Measurements from ENCODE around the gene ZXDC. TPM values are rescaled to one million over a fixed set of nuclear protein-coding genes. Genes with fewer than 3 reads are reported as not detected.
A peak's percentile ranks its signal among the peaks of the same experiment; 100 is the strongest.

Gene ZXDC, protein sequence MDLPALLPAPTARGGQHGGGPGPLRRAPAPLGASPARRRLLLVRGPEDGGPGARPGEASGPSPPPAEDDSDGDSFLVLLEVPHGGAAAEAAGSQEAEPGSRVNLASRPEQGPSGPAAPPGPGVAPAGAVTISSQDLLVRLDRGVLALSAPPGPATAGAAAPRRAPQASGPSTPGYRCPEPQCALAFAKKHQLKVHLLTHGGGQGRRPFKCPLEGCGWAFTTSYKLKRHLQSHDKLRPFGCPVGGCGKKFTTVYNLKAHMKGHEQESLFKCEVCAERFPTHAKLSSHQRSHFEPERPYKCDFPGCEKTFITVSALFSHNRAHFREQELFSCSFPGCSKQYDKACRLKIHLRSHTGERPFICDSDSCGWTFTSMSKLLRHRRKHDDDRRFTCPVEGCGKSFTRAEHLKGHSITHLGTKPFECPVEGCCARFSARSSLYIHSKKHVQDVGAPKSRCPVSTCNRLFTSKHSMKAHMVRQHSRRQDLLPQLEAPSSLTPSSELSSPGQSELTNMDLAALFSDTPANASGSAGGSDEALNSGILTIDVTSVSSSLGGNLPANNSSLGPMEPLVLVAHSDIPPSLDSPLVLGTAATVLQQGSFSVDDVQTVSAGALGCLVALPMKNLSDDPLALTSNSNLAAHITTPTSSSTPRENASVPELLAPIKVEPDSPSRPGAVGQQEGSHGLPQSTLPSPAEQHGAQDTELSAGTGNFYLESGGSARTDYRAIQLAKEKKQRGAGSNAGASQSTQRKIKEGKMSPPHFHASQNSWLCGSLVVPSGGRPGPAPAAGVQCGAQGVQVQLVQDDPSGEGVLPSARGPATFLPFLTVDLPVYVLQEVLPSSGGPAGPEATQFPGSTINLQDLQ
- polyA plus RNA-seq (2014; cell fraction: cytosol; rRNA removed), result 13.6 and 18.5 TPM in 2 replicates
- polyA plus RNA-seq (2014; cell fraction: nucleus; rRNA removed), result 15.1 and 30.4 TPM in 2 replicates

DNA sequence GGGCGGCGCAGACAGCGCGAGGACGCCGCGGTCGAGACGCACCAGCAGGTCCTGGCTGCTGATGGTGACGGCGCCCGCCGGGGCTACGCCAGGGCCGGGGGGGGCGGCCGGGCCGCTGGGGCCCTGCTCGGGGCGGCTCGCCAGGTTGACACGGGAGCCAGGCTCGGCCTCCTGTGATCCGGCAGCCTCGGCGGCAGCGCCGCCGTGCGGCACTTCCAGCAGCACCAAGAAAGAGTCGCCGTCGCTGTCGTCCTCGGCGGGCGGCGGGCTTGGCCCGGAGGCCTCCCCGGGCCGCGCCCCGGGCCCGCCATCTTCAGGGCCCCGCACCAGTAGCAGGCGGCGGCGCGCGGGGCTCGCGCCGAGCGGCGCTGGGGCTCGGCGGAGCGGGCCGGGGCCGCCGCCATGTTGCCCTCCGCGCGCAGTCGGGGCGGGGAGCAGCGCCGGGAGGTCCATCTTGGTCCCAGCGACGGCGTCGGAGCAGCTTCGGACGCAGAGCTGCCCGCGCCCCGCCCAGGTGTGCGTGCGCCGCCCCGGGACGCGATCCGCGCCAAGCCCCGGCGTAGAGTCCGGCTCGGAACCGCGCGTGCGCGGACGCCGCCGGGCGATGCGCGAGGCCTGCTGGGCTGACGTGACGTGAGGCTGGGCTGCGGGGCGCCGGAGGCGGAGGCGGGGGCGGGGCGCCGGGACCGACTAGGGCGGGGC is at the start of gene ZXDC:
TSS of gene ZXDC (minus strand) at position 479 of the 702 bp plus-strand sequence. CDS start at position 453, 26 bp downstream.
- peak; percentile 86 for DNase-seq (ENCODE audit: low spot score)

DNA sequence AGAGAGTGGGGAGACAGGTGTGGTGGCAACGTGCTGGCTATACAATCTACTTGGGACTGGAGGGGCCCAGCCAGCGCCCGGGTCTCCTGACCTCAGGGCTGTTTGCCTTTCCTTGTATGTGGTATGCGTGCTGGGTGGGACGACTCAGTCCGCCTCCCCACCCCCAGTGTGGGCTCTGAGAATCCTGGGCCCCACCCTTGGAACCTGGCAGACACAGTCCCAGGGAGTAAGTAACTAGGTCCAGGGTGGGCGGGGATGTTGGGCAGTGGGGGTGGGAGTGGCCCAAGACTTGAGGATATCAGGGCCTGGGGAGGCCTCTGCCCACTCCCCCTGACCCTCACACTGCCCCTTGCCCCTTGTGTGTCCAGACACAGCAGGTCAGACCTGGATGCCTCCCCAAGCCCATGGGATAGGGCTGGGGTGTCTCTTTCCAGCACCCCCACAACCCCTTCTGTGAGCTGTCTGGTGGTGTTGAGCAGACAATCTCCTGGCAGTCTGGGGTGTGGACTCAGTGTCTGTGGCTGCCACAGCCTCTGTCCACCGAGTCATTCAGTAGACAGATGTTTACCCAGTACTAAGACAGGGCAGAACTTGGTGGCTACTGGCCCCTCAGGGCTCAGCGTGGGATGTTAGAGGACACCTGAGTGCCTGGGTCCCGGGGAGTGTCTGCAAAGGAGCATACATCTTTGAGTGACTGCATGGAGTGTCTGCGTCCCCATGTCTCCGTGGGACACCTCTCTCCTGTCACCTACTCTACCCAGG is 49.6 kb upstream of the ZXDC start:
- DNase-seq (ENCODE audit: low spot score), result no peak

DNA sequence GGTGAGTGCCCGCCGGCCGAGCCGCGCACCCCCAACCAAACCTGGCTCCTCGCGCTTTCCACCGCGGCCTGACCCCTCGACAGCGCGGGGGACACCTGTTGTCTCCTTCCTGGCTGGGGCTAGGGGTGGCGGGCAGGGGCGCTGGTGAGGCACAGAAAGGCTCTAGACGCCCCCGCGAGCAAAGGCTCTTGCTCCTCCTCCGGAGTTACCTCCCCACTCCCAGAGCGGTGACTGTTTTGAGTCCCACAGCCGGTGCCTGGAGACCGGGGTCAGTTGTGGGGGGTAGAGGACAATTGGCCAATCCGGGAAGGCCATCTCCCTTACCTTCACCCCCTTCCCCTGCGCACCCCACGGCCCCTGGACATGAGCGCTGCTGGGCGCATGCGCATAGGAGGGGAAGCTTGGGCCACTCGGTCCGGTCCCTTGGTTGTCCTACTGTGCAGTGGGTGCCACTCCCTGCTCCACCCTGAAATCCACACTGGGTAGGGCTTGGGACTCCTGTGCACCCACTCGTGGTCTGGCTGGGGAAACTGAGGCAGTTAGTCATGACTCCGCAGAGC is 48.8 kb upstream of the ZXDC start:
- DNase-seq (ENCODE audit: low spot score), result peak; percentile 35

DNA sequence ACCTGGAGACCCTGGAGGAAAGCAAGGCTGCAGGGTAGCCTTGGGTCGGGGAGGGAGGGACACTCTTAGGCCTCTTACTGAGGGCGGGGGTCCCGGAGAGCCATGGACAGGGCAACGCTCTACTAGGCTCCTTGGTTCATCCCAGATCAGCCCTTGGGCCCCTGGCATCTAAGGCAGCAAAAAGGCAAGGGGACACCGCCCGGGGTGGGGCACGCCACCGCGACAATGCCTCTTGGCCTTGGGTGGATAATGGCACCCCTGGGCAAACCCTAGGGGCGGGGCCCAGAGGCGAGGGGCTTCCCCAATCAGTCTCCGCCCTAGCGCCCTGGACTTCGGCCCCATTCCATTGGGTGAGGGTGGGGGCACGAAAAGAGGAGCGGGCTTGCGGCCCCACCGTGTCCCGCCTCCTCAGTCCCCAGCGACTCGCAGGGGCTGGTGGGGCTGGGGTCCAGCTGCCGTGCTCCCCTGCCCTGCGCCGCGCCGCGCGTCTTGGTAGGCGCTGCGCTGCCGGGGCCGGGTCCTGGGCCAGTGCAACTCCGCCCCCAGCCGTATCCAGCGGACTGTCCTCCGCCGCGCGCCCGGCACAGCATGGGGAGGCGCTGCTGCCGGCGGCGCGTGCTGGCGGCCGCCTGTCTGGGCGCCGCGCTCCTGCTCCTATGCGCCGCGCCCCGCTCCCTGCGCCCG is 48.2 kb upstream of the ZXDC start, which contains the start of gene CHST13:
TSS of gene CHST13 (plus strand) at position 411 of the 684 bp plus-strand sequence. CDS start at position 589, 178 bp downstream.
- DNase-seq (ENCODE audit: low spot score), result peak; percentile 54

DNA sequence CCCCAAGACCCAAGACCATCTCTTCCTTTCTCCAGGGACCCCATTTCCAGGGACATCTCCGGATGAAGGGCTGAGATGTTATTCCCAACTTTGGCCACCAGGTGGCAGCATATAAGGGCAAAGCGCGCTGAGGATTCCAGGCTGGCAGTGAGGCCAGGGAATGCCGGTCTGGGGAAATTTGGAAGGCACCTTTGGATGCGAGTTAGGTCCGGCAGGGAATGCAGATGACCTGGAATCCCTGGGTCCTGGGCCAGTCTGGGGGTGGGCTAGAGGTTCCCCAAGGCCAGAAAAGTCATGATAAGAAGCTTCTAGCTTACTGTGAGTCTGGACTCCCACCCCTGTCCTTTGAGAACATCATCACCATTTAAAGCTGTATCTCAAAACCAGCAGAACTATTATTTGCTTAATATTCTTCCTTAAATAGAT is 46.7 kb upstream of the ZXDC start:
- DNase-seq (ENCODE audit: low spot score), result peak; percentile 60

DNA sequence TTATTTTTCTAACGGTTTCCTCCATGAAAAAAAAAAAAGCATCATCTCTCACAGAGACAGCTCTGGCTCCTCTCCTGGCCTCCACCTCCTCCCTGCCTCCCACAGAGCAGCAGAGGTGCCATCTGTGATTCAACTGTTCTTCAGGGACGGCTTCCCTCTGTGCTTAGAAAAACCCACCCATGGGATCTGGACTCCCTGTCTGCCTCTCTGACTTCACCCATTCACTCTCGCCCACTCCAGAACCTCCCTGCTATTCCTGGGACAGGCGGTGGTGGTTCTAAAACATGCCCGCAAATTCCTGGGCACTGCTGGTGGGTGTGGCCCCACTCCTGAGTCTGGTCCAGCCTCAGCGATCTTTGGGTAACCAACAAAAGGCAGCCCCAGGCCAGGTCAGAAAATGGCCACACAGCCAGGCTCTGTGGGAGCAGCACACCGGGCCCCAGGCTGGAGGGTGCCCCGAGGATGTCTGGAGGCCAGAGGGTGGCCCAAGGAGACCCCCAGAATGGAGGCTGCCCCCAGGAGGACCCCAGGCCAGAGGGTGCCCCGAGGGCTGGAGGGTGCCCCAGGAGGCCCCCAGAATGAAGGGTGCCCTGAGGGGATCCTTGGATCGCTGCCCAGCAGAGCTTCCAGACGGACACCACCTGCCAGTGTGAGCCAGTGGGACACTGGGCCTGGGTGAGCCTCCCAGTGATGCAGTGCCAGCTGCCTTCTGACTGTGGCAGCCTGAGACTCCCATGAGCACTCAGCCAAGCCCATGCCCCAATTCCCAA is 45.6 kb upstream of the ZXDC start:
- DNase-seq (ENCODE audit: low spot score), result no peak

DNA sequence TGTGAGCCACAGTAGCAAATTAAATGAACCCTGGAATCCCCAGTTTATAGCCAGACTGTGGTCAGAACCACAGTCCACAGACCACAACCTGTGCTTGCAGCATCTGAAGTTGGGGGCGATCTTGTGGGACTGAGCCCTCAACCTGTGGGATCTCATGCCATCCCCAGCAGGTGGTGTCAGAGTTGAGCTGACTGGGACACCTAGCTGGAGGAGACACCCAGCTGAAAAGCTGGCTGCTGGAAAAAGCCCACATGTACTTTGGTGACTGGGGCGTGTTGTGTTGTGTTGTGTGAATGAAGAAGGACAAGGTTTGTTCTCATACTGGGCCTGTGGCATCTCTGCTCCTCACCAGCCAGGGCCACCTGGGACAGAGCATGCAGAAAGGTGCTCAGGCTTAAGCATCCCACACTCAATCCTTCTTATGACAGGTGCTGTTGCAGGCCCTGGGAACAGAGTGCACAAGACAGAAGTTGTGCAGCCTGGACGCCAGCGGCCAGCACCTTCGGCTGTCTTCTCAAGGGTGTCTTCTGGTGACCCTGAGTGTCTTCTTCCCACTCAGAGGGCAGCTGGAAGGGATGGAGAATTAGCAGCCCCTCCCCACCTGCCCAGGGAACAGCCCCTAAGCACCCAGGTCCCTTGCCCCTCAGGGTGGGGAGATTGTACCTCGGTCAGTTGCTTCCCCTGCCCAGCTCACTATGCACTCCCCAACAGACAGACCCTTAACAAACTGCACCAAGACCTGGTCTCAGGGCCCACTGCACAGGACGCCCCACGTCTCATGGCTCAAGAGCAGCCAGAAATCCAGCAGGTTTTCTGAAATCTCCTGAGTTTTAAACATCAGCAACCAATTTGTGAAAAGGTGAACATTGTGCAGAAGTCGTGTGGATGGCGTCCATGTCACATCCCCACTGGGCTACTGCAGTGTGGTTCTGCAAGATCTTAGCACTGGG is 44.1 kb upstream of the ZXDC start:
- no peak for DNase-seq (ENCODE audit: low spot score)

DNA sequence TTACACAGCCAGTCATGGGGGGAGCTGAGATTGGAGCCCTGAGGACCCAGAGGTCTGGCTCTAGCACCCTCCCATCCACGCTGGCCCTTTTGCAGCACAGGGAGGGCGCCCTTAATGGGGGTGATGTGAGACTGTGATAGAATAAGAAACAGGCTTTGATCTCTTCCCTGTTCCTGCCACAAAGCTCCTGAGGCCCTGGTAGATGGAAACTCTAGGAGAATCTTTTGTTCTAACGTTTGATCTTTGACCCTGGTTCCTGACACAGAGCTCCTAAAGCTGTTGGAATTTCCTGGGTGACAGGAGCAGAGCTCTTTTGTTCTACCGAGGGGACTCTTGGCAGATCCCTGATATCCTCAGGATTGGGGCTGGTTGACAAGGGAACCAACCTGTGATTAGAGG is 43.1 kb upstream of the ZXDC start:
- DNase-seq (ENCODE audit: low spot score), result no peak

DNA sequence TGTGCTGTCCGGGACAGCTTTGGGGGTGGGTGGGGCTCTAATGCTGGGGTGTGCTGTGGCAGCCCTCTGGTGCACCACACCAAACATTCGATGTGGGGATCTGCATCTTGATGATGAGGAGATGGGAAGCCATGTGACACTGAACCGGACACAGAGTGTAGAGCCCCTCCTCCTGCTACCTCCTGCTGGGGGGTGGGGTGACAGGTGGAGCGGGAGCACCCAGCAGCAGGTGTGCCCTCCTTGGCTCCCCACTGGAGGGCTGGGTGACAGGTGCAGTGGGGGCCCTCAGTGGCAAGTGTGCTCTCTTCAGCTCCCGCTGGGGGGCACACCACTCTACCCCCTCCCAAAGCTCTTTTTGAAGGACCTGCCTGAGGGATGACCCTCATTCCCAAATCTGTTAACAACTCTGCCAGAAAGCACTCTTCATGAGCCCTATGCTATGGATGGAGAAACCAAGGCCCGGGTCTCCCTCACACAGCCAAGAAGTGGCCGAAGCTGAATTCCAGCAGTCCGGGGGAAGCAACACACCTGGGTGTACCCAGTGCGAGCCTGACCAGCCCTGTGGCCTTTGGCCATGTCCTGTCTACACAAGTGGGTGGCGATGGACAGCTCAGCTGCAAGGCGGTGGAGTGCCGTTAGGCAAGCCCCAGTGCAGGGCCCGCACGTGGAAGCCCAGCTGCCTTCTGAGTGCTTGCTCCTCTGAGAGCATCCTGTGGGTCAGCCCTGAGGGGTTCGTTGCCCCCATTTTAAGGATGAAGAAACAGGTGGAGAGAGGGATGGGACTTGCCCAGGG is 42.5 kb upstream of the ZXDC start:
- DNase-seq (ENCODE audit: low spot score), result no peak

DNA sequence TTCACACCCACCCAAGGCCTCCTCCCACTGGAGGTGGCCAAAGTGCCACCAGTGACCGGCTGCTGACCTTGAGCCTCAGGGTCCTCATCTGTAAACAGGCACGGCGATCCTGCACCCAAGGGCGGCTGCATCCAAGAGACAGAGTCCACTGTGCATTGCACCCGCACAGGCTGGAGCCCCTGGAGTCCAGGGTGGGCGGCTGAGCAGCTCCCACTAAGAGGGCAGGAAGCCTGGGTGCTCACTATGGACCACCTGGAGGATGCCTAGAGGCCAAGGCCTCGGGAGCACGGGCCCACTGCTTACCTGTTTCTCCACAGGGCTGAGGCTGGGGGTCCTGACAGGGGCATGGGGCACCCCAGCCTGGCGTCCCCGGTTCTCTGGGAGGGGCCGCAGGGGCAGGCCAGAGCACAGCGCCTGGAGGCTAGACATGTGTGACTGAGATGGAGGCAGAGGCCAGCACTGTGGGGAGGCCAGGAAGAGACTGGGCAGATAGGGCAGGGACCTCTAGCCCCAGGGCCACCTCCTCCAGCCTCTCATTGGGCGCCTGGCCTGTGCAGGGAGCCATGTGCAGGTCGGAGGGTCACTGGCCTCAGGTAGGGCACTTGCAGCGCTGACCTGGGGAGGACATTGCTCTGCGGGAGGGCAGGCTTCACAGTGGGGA is 41.7 kb upstream of the ZXDC start, which contains the start of gene UROC1:
TSS of gene UROC1 (minus strand) at position 483 of the 661 bp plus-strand sequence. CDS start at position 429, 54 bp downstream.
- DNase-seq (ENCODE audit: low spot score), result no peak

DNA sequence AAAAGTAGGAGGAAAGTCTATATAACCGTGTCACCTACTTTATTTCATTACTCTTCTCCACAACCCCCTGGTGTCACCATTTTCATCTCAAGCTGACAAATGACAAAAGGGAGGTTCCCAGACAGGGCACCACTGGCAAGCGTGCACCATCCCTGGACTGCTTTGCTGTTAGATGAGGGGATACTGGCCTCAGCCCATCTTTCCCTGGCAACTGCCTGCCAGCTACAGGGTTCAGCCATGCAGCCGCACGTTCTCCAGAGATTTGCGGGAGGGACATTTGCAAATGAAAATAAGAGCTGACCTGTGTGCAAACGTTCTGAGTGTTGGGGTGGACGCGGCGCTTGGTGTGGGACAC is 41.2 kb upstream of the ZXDC start:
- no peak for DNase-seq (ENCODE audit: low spot score)

DNA sequence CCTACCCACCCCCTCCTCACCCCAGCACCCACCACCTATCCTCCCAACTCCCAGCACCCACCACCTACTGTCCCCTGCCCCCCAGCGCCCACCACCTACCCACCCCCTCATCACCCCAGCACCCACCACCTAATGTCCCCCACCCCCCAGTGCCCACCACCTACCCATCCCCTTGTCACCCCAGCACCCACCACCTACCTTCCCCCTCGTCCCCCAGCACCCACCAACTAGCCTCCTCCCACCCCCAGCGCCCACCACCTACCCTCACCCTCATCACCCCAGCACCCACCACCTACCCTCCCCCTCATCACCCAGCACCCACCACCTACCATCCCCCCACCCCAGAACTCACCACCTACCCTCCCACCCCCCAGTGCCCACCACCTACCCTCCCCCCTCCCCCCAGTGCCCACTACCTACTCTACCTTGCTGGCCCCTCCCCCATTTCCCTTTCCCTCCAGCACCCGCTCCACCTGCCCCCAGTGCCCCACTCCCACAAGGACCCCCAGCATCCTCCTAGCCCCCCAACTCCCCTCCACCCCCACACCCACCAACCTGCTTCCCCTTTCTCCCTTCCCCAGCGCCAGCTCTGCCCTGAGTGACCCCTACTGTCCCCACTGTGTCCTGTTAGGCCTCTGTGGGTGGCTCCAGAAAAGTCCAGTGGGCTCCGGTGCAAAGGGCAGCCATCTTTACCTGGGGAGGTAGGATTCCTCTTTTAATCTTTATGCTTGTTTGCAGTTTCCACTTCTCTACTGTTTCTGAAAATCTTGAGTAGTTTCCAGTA is 40.7 kb upstream of the ZXDC start:
- no peak for DNase-seq (ENCODE audit: low spot score)

DNA sequence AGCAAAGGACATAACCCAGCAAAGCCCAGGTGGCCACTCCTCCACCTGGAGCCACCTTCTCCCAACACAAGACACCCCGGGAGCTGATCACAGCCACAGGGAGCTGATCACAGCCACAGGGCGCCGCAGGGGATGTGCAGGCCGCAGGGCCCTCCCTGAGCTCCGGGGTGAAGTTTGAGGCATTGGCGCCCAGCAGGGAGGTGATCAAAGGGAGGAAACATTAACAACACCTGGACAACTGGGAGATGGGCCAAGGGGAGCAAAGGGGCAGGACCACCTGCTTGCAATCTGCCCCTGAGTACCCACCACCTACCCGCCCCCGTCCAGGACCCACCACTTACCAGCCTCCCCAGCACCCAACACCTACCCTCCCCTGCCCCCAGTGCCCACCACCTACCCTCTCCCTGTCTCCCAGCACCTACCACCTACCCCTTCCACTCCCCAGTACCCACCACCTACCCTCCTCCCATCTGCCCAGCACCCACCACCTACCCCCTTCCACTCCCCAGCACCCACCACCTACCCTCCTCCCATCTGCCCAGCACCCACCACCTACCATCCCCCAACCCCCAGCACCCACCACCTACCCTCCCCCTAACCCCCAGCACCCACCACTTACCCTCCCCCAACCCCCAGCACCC is 39.5 kb upstream of the ZXDC start:
- DNase-seq (ENCODE audit: low spot score), result no peak

DNA sequence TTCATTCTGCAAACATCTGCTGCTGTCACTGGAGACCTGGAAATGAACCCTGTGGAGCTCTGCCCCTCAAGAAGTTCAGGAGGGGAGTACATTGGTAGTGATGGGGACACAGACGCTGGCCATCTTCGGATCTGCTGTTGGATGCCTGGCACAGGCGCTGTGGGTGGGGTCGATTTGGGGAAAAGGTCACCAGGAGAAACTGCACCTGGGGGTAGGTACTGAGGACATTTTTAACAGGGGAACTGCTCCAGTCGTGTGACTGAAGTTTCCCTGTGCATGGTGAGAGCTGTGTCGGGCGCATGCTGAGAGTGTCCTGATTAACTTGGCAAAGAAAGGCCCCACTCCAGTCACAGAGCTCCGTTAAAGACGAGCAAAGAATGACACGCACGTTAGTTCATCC is 38.5 kb upstream of the ZXDC start:
- no peak for DNase-seq (ENCODE audit: low spot score)

DNA sequence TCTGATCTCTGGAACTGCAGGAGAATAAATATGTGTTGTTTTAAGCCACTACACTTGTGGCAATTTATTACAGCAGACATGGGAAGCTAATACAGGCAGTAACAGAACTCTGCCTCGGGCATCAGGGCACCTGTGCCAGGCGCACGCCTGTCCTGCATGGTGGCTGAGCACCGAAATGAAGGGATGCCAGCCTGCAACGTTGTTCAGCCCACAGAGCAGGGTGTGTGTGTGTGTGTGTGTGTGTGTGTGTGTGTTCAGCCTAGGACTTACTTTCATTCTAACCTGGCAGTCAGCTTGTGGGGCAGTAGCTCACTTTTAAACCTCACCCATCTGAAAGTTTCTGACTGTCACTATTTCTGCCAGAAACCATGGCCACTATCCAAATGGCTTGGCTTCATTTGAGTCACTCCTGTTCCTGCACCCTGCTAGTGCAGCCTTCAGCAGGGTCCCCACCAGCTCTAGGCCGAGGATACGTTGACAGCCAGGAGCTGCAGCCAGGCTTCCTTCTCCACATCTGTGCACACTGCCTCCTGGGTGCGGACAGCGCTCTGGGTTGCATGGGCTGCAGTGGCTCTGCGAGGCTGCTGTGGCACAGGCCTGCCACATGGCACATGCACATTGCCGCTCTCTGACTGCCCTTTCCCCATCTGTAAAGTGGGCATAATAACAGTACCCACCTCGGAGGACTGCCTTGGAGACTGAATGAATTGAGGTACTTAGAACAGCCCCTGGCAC is 37.4 kb upstream of the ZXDC start:
- DNase-seq (ENCODE audit: low spot score), result no peak

Data from SK-N-DZ (cell line).